C4-2B (cell line): ENCODE data around the gene RIGI.

ENCODE experiments used
- CTCF ChIP-seq: fragments of 450-650 bp; conservative IDR thresholded peaks from 2 replicates; pipeline ENCODE4 v1.5.1; 2017; ENCODE audit warnings: mild to moderate bottlenecking
- ZFX ChIP-seq: fragments of 450-650 bp; IDR thresholded peaks from 2 replicates; pipeline ENCODE4 v1.6.1; 2017

GRCh38 chr9:32554107-32554506, 28.1 kb upstream of the RIGI start:
- TF ChIP-seq CTCF: no peak
- no peak for TF ChIP-seq ZFX
